ENCODE data around the gene PRUNE2.

Gene PRUNE2

GRCh38 chr9:76690973-76691370 lies 214.9 kb downstream of the PRUNE2 start:
- no peak overlapping the region for H3K27ac ChIP-seq (ENCODE audit: low read depth, low read length)
- no peak overlapping the region for H3K4me2 ChIP-seq (ENCODE audit: low read length)
- no peaks in the 10 kb centered on the region for H3F3A ChIP-seq (ENCODE audit: control insufficient read depth, insufficient read depth)
- H3K79me2 ChIP-seq (ENCODE audit: control insufficient read depth, low read length): no peaks in the 10 kb centered on the region
- H3K9me3 ChIP-seq (ENCODE audit: control insufficient read depth, insufficient read depth, low read length): no peaks in the 10 kb centered on the region
- H3K4me1 ChIP-seq (ENCODE audit: control insufficient read depth, low read length): peaks cover 8% of the 10 kb centered on the region
- no peaks in the 10 kb centered on the region for H3K9me2 ChIP-seq (replicated peaks; ENCODE audit: control insufficient read depth, low read length)
- H3K36me3 ChIP-seq (ENCODE audit: control insufficient read depth, low read length): no peaks in the 10 kb centered on the region
- no peak for TF ChIP-seq EZH2phosphoT487 (IDR thresholded peaks at IDR 0.05; ENCODE audit: borderline replicate concordance, low read length)
- TF ChIP-seq, protein P1, sequence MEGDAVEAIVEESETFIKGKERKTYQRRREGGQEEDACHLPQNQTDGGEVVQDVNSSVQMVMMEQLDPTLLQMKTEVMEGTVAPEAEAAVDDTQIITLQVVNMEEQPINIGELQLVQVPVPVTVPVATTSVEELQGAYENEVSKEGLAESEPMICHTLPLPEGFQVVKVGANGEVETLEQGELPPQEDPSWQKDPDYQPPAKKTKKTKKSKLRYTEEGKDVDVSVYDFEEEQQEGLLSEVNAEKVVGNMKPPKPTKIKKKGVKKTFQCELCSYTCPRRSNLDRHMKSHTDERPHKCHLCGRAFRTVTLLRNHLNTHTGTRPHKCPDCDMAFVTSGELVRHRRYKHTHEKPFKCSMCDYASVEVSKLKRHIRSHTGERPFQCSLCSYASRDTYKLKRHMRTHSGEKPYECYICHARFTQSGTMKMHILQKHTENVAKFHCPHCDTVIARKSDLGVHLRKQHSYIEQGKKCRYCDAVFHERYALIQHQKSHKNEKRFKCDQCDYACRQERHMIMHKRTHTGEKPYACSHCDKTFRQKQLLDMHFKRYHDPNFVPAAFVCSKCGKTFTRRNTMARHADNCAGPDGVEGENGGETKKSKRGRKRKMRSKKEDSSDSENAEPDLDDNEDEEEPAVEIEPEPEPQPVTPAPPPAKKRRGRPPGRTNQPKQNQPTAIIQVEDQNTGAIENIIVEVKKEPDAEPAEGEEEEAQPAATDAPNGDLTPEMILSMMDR (IDR thresholded peaks at IDR 0.05; ENCODE audit: low read depth, low read length, poor library complexity, severe bottlenecking): no peak
- H3K27me3 ChIP-seq (ENCODE audit: control insufficient read depth, low read length): peaks cover 48% of the 10 kb centered on the region
- no peaks in the 10 kb centered on the region for H4K20me1 ChIP-seq (ENCODE audit: control insufficient read depth, insufficient read depth, low read depth, low read length)
- no peak overlapping the region for H3K4me3 ChIP-seq (ENCODE audit: low read length)

- peaks cover 8% of the 10 kb centered on the region for H3K4me1 ChIP-seq (ENCODE audit: control insufficient read depth, low read length)
- H3F3A ChIP-seq (ENCODE audit: control insufficient read depth, insufficient read depth): no peaks in the 10 kb centered on the region
- no peaks in the 10 kb centered on the region for H3K79me2 ChIP-seq (ENCODE audit: control insufficient read depth, low read length)
- H3K4me2 ChIP-seq (ENCODE audit: low read length): no peak overlapping the region
- H3K27me3 ChIP-seq (ENCODE audit: control insufficient read depth, low read length): peaks cover 48% of the 10 kb centered on the region
- no peak overlapping the region for H3K27ac ChIP-seq (ENCODE audit: low read depth, low read length)
- H3K36me3 ChIP-seq (ENCODE audit: control insufficient read depth, low read length): no peaks in the 10 kb centered on the region
- H3K9me3 ChIP-seq (ENCODE audit: control insufficient read depth, insufficient read depth, low read length): no peaks in the 10 kb centered on the region
- TF ChIP-seq, protein P1 (IDR thresholded peaks at IDR 0.05; ENCODE audit: low read depth, low read length, poor library complexity, severe bottlenecking): no peak
- TF ChIP-seq EZH2phosphoT487 (IDR thresholded peaks at IDR 0.05; ENCODE audit: borderline replicate concordance, low read length): no peak
- H3K4me3 ChIP-seq (ENCODE audit: low read length): no peak overlapping the region
- H4K20me1 ChIP-seq (ENCODE audit: control insufficient read depth, insufficient read depth, low read depth, low read length): no peaks in the 10 kb centered on the region
- H3K9me2 ChIP-seq (replicated peaks; ENCODE audit: control insufficient read depth, low read length): no peaks in the 10 kb centered on the region
Measured at GRCh38 chr9:76690246-76690972, 215.5 kb downstream of the PRUNE2 start.

- Histone ChIP-seq H3K36me3 (ENCODE audit: control insufficient read depth, low read length) (no peaks in the 10 kb centered on the region), H4K20me1 (ENCODE audit: control insufficient read depth, insufficient read depth, low read depth, low read length) (no peaks in the 10 kb centered on the region), H3K9me3 (ENCODE audit: control insufficient read depth, insufficient read depth, low read length) (no peaks in the 10 kb centered on the region), H3K27me3 (ENCODE audit: control insufficient read depth, low read length) (peaks cover 48% of the 10 kb centered on the region), H3K27ac (ENCODE audit: low read depth, low read length) (no peak overlapping the region), H3K4me3 (ENCODE audit: low read length) (no peak overlapping the region), H3K4me1 (ENCODE audit: control insufficient read depth, low read length) (peaks cover 8% of the 10 kb centered on the region), H3K9me2 (replicated peaks; ENCODE audit: control insufficient read depth, low read length) (no peaks in the 10 kb centered on the region), H3K79me2 (ENCODE audit: control insufficient read depth, low read length) (no peaks in the 10 kb centered on the region), H3F3A (ENCODE audit: control insufficient read depth, insufficient read depth) (no peaks in the 10 kb centered on the region), H3K4me2 (ENCODE audit: low read length) (no peak overlapping the region)
- no peak for TF ChIP-seq EZH2phosphoT487 (IDR thresholded peaks at IDR 0.05; ENCODE audit: borderline replicate concordance, low read length)
- TF ChIP-seq, protein P1 (IDR thresholded peaks at IDR 0.05; ENCODE audit: low read depth, low read length, poor library complexity, severe bottlenecking): no peak
Measured at GRCh38 chr9:76688471-76689238, 217.3 kb downstream of the PRUNE2 start.
